ENCODE measurements around the gene PRIM2.
A peak's percentile ranks its signal among the peaks of the same experiment; 100 is the strongest.
"Not testable (repeated sequence)": the region's sequence is repeated elsewhere in the genome, so short reads cannot be mapped to it uniquely, and the experiment has no call there.

The PRIM2 gene, protein sequence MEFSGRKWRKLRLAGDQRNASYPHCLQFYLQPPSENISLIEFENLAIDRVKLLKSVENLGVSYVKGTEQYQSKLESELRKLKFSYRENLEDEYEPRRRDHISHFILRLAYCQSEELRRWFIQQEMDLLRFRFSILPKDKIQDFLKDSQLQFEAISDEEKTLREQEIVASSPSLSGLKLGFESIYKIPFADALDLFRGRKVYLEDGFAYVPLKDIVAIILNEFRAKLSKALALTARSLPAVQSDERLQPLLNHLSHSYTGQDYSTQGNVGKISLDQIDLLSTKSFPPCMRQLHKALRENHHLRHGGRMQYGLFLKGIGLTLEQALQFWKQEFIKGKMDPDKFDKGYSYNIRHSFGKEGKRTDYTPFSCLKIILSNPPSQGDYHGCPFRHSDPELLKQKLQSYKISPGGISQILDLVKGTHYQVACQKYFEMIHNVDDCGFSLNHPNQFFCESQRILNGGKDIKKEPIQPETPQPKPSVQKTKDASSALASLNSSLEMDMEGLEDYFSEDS

DNA sequence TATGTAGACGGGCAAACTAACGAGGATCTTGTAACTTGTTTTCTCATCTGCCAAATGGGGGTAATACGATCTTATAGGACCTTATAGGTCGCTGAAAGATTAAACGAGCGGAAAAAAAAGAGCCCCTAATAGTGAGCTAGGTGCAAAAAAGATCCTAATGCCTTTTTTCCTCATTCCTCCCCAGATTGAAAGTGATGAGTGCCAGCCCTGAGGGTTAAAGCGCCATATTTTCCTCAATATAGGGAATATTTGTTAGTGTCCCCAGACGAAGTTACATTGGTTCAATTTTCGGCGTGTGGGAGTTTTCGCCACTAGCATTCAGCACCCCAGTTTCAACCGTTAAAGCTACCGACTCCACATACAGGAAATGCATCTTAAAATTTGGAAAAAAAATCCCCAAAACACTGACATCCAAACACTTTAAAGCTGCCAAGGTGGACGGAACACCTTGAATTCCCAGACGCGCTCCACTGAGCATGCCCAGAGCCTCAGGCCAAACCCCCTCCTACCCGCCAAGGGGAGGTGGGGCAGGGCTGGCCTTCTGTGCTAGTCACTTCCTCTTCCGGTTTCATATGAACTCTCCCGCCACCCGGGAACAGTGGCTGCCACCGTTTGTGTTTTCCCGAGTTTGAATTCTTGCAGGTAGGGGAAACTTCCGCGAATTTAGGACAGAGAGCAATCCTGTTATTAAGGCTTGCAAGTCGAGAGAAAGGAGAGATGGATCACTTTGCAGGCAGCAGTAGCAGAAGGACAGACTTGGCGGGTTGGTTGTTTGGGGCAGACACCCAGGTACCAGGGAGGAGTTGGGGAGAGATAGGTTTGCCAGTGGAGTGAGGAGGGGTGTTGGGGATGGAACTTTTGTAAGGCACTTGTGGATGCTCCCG lies at the start of gene PRIM2:
PRIM2 (plus strand) TSS at position 571 of the 884 bp plus-strand sequence. CDS start 816 bp downstream, outside the sequence.
- DNase-seq = peak; percentile 75 to 87

DNA sequence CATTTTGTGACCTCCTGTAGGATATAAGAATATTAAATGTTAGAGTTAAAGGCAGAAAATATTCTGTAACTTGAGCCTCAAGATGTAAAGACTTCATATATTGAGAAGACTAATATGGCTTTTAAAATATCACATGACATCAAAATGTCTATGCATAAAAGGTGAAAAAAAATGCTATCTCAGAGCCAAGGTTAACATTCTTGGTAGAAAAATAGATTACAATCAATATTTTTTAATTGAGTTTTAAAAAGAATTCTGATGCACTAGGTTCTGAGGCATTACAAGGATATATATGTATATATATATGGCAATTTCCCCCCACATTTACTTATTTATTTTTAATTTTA lies 49.2 kb upstream of the PRIM2 start:
- DNase-seq = no peak

DNA sequence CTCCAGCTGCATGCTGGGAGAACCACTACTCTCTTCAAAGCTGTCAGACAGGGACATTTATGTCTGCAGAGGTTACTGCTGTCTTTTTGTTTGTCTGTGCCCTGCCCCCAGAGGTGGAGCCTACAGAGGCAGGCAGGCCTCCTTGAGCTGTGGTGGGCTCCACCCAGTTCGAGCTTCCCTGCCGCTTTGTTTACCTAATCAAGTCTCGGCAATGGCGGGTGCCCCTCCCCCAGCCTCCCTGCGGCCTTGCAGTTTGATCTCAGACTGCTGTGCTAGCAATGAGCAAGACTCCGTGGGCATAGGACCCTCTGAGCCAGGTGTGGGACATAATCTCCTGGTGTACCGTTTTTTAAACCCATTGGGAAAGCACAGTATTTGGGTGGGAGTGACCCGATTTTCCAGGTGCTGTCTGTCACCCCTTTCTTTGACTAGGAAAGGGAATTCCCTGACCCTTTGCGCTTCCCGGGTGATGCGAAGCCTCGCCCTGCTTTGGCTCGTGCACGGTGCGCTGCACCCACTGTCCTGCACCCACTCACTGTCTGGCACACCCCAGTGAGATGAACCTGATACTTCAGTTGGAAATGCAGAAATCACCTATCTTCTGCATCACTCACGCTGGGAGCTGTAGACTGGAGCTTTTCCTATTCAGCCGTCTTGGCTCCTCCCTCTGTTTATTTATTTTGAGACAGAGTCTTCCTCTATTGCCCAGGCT lies 43.2 kb upstream of the PRIM2 start:
- DNase-seq = not testable (repeated sequence)

DNA sequence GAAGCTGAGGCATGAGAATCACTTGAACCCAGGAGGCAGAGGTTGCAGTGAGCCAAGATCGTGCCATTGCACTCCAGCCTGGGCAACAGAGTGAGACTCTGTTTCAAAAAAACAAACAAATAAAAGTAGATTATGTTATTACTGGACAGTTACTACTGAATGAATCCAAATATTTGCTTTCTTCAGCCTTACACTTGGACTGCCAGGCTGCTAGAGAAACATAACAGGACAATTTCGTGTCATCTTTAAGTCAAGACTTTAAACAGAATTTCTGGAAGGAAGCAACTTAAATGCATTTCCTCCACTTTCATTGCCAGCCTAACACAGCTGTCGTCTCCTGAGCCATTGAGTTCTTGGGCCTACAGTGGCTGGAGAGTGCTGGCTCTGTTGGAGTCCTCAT lies 42.0 kb upstream of the PRIM2 start:
- peak in 1 of 2 experiments; percentile 28 for DNase-seq

DNA sequence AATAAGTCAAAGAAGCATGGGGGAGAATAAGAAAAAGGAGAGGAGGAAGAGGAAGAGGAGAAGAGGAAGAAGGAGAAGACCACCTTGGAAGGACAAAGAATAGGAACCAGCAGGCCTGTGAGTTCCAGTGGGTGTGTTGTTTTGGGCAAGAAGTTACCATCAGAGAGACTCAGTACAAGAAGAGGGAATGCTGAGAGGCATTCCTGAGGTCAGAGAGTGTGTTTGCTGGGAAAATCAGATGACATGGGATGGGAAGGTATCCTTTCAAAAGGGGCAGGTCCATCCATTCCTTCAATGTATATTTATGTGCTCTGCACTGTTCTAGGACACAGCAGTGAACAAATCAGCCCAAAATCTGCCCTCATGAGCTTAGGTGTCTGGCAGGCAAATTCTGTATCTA lies 40.5 kb upstream of the PRIM2 start:
- no peak for DNase-seq

DNA sequence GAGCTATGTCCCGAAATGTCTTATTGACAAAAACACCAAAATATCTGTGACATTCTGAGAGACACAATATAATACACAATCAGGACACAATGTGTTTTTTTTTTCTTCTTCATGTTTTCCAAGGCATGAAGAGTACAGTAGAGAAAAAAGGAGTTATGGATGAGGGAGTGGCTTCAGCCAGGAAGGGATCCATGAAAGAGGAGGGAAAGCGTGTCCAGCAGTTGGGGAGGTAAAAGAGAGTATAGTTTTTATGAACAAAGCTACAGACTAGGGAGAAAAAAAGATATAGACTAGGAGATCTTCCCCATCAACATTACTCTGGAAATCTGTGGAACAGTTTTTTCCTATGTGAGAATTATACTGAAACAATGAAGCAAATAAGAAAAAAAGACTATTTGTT lies 38.9 kb upstream of the PRIM2 start:
- no peak for DNase-seq

DNA sequence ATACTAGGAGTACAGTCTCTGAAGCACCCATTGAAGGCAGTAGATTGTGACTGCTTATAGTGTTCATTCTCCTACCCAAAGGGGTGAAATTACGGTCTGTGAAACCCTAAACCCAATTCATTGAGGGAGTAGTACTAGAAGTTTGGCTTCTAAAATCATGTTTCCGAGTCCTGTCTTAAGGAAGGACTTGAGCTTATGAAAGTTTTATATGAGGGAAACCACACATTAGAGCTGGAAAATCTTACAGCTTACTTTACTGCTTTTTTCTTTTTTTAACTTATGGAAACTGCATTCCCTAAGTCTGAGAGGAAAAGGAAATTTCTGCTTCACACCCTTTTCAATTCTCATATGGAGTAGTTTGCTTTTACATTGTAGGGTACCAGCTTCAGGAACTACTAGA lies 38.4 kb upstream of the PRIM2 start:
- no peak for DNase-seq

DNA sequence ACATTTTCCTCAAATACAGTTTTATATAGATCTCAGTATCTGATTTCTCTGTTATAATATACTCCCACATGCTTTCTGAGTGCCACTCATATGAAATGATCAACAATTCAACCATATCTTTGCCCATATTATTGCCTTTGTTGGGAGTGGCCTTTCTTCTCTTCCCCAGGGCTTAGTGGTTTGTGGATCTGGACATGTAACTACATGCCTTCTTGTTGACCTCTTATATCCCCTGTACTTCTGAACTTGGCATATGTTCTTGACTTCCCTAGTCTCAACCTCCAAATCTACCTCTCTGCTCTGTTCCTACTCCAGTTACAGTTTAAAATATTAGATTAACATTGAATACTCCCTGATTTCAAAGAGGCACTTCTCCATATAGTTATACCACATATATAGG lies 34.3 kb upstream of the PRIM2 start:
- no peak for DNase-seq

DNA sequence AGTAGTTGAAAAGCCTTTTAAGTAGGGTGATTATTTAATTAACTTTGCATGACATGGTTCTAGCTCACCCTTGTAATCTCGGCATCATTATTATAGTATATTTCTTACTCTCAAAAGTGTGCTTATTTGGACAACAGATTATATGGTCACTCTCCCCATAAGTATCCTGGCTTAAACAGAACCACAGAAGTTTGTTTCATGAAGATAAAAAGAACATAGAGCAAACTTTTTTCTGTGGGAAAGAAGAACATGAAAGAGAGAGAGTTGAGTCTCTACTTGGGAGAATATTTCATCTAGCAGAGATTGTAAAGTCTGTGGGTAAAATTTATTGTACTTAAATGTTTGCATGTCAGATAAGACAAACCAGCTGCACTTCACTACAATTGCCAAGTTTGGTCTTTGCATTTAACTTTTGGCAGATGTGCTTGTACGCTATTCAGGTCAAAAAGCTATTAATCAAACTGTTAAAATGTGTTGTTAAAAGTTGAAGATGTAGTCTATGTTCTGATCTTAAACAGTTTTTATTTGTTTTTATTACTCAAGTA lies 33.4 kb upstream of the PRIM2 start:
- no peak for DNase-seq

DNA sequence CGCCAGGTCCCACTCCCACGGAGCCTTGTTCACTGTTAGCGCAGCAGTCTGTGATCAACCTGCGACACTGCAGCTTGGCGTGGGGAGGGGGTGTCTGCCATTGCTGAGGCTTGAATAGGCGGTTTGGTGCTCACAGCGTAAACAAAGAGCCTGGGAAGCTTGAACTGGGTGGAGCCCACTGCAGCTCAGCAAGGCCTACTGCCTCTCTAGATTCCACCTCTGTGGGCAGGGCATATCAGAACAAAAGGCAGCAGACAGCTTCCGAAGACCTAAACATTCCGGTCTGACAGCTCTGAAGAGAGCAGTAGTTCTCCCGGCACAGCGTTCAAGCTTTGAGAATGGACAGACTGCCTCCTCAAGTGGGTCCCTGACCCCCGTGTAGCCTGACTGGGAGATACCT lies 29.3 kb upstream of the PRIM2 start:
- DNase-seq = not testable (repeated sequence)

DNA sequence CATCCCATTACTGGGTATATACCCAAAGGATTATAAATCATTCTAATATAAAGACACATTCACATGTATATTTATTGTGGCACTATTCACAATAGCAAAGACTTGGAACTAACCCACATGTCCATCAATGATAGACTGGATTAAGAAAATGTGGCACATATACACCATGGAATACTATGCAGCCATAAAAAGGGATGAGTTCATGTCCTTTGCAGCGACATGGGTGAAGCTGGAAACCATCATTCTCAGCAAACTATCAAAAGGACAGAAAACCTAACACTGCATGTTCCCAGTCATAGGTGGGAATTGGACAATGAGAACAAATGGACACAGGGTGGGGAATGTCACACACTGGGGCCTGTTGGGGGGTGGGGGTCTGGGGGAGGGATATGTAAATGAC lies 24.0 kb upstream of the PRIM2 start:
- not testable (repeated sequence) for DNase-seq

DNA sequence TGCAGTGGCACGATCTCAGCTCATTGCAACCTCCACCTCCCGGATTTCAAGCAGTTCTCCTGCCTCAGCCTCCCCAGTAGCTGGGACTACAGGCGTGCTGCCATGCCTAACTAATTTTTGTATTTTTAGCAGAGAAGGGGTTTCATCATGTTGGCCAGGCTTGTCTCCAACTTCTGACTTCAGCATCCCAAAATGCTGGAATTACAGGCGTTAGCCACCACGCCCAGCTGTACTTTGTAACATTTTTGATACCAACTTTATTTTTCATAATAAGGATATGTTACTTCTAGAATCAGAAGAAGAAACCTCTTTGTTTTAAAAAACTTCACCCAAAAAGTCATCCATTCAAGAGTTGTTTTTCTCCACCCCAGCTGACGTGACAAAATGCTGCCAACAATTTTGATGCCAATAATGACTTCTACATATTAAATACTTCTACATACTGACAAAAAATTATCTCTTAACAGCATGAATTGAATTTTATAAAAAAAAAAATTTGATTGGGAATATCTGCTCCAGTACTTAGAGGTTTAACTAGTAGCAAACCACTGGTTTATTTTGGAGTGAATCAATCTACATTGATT lies 22.5 kb upstream of the PRIM2 start:
- peak in 1 of 2 experiments; percentile 42 for DNase-seq

DNA sequence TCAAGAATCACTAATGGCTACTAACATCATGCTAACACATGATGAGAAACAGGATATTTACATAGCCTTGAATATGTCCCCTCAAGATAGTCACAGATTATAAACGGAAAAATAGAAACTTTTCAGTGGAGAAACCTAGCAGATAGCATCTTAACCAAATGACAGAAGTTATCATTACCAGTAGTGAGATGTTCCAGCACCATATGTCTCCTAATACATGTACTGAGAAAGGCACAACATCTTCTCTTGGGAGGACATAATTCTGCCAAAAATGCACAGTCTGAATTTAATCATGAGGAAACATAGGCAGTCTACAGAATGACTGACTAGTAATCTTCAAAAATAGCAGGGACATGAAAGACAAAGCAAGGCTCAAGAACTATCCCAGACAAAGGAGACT lies 19.9 kb upstream of the PRIM2 start:
- peak; percentile 78 for DNase-seq

DNA sequence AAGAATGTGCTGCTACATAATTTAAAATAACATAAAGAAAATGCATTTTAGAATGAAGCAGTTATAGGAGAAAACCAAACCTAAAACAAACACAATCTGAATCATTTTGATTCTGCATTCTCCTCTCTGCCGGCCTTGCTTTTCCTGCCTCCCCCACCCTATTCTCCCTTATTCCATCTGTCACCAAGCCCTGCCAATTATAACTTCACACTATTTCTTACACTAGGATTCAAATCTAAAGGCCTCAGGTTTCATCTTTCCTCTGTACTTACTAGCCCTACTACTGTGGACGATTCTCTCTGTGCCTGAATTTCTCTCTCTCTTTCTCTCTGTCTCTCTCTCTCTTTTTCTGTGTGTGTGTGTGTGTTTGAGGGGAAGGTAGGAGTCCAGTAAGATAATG lies 18.7 kb upstream of the PRIM2 start:
- peak; percentile 69 to 84 for DNase-seq

DNA sequence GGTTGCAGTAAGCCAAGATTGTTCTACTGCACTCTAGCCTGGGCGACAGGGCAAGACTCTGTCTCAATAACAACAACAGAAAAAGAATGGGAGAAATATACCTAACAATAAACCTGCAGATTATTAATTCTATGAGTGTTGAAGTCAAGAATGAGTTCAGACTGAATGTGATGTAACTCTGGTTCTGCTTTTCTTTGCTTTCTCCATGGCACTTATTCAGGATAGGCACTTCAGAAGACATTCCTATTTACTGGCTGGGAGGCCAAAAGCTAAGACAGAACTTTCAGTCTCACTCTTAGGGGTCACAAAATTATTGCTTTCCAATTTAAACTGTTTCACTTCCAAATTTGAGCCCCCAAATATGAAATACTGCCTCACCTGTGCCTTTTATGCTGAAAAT lies 15.7 kb upstream of the PRIM2 start:
- DNase-seq = no peak

DNA sequence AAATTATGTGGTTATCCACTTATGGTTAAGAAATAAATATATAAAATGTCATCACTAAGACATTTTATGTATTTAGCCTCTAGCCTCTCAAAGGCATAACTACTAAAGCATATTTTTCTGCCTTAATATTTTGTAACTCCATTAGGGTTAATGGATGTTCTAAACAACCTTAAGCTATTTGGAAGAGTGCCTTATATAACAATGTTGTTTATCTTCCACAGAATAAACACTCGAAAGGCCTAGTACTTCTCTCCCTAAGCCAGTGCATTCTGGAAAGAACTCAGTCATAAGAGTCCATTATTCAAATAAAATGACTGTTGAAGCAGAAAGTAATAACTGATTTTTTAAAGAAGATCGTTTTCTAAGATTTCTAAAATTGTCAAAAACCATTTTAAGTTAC lies 15.0 kb upstream of the PRIM2 start:
- no peak for DNase-seq

DNA sequence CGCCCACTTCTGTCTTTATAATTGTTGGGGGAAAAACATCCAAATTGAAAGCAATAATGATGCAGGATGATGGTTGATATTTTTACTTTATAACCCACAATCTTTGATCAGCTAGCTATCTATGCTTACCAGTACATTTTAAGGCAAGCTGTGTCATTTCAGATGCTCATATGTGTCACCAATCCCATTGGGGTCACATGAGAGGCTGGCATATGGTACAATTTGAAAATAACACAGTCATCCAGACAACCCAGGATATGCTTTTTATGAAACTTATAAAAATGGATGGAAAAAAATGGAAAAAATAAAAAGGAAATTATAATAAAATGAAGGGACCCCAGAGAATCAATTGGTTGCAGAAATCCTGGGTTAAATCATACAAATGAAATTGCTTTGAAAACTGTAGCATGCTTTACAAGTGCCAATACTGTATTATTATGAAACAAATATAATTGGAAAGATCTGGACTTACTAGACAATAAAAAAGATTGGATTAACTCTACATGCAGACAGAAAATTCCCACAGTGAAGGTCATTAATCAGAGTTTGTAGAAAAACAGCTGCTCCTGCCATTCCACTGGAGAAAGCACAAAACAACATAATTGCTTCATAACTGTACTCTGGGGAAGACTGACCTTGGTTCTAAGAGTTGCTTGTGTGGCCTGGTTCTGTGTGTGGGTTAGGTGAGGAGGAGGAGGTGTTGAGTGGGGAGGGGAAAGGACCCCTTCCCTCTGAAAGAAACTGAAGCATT lies 13.3 kb upstream of the PRIM2 start:
- DNase-seq = peak in 1 of 2 experiments; percentile 24

DNA sequence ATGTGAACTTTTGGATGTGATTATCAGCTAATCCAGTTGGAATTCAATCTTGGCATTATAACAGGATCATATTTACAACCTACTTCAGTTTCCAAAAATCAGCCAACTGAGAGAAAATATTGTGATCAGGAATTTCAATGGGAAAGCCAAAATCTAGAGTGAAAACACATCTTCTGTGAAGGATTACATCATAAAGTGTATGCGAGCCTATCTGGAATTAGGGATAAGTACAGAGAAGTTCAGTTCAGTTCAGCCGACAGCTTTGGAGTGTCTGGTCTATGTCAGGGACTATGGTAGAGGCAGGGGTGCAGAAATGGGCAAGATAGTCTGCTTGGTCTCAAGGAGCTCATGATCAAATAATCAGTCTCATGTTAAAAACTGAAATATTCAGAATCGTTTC lies 12.3 kb upstream of the PRIM2 start:
- peak in 1 of 2 experiments; percentile 43 for DNase-seq

DNA sequence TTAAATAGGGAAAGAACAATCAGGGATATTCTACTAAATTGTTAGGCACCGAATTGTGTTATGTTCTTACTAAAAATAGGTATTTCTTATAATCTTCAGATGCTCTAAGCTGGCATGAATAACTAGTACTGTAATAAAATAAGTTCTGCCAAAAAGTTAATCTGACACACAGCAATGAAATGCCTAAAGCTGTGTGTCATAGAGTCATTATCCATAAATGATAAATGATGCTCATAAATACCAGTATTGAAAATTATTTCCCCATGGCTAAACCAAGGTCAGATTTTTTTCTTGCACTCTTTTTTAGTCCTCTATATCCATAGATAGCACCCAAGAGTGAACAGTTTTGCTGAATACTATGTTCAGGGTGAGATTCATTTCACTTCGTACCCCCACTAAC lies 11.7 kb upstream of the PRIM2 start:
- peak in 1 of 2 experiments; percentile 53 for DNase-seq

DNA sequence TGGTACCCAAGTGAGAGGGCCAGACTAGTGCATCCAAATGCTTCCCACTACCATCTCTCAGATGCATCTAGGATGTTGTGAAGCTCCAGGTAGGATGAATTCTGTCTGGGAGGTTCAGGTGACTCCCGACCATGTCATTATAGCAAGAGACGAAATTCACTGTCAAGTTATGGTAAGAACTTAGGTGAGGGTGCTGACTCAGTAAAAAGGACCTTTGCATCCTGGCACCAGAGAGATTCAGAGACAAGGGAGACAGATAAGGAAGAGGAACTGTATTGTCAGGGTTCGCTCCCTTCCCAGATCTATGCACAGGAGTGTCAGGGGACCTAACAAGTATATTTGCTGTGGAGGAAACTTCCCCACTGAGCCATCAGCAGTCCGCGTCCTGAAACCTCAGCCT lies 11.2 kb upstream of the PRIM2 start:
- DNase-seq = no peak

DNA sequence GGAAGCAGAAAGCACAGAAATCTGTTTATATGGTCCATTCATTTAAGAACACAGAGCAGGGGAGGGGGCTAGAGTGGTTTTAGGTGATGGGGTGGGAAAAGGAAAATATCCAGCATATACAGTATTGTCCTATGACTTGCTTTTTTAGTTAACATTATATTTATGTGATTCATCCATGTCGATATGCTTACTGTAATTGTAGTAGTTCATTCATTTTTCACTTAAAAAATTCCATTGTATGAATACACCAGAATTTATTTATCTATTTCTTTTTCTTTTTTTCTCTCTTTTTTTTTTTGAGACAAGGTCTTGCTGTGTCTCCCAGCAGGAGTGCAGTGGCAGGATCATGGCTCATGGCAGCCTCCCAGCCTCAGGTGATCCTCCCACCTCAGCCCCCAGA lies 9.6 kb upstream of the PRIM2 start:
- no peak for DNase-seq

DNA sequence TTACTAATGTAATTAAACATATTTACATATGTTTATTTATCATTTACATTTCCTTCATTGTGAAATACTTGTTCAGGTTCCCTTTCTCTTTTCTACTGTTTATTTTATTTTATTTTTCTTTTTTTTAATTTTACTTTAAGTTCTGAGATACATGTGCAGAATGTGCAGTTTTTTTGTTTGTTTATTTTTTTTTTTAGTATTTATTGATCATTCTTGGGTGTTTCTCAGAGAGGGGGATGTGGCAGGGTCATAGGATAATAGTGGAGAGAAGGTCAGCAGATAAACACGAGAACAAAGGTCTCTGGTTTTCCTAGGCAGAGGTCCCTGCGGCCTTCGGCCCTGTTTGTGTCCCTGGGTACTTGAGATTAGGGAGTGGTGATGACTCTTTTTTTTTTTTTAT lies 8.7 kb upstream of the PRIM2 start:
- DNase-seq = not testable (repeated sequence)

All from NCI-H446 (cell line).